OCI-LY1 (cell line): Measurements from ENCODE around the gene GMDS.

Experiments used
- H2AFZ ChIP-seq: fragments of 200-600 bp; sonication (generic), shearing (Covaris generic); 2 replicates; pipeline ENCODE4 v1.6.0; 2014; ENCODE audit warnings: antibody characterized with exemption, mild to moderate bottlenecking, low read length
- H3F3A ChIP-seq: fragments of 200-600 bp; sonication (generic), shearing (Covaris generic); 2 replicates; pipeline ENCODE4 v1.6.0; 2014; ENCODE audit warnings: mild to moderate bottlenecking, antibody characterized with exemption, low read length, moderate library complexity; ENCODE audit not compliant: insufficient read depth
- H3K27ac ChIP-seq: fragments of 200-600 bp; sonication (generic); 2 replicates; pipeline ENCODE4 v1.5.1; 2014; ENCODE audit warnings: low read length, mixed run types, mild to moderate bottlenecking, low read depth; ENCODE audit not compliant: poor library complexity, severe bottlenecking
- H3K27me3 ChIP-seq: fragments of 200-600 bp; sonication (generic); 2 replicates; pipeline ENCODE4 v1.6.0; 2014; ENCODE audit warnings: antibody characterized with exemption, mild to moderate bottlenecking, low read length, moderate library complexity; ENCODE audit not compliant: insufficient read depth
- H3K36me3 ChIP-seq: fragments of 200-600 bp; sonication (generic); 2 replicates; pipeline ENCODE4 v1.6.1; 2014; ENCODE audit warnings: mild to moderate bottlenecking, antibody characterized with exemption, low read length, moderate library complexity, mixed read lengths; ENCODE audit not compliant: insufficient read depth
- H3K4me1 ChIP-seq: fragments of 200-600 bp; sonication (generic); 2 replicates; pipeline ENCODE4 v1.5.1; 2014; ENCODE audit warnings: mild to moderate bottlenecking, low read length, moderate library complexity; ENCODE audit not compliant: insufficient read depth, severe bottlenecking
- H3K4me2 ChIP-seq: fragments of 200-600 bp; sonication (generic), shearing (Covaris generic); 2 replicates; pipeline ENCODE4 v1.6.1; 2014; ENCODE audit warnings: low read length
- H3K4me3 ChIP-seq: fragments of 200-600 bp; sonication (generic); 2 replicates; pipeline ENCODE4 v1.5.1; 2014; ENCODE audit warnings: low read length, low read depth, mild to moderate bottlenecking, mixed read lengths; ENCODE audit not compliant: poor library complexity, severe bottlenecking
- H3K79me2 ChIP-seq: fragments of 200-600 bp; shearing (Covaris generic); 2 replicates; pipeline ENCODE4 v1.6.1; 2016; ENCODE audit warnings: mixed run types, low read length, mixed read lengths; ENCODE audit not compliant: insufficient read depth
- H3K9ac ChIP-seq: fragments of 200-600 bp; sonication (generic), shearing (Covaris generic); 2 replicates; pipeline ENCODE4 v1.6.1; 2014; ENCODE audit warnings: mild to moderate bottlenecking, low read length, mixed read lengths
- H3K9me2 ChIP-seq: fragments of 200-600 bp; sonication (generic), shearing (Covaris generic); 2 replicates; pipeline ENCODE4 v1.6.1; 2014; ENCODE audit warnings: low read depth, mild to moderate bottlenecking, low read length, mixed read lengths
- H3K9me3 ChIP-seq: fragments of 200-600 bp; shearing (Covaris generic); 2 replicates; pipeline ENCODE4 v1.6.1; 2014; ENCODE audit warnings: low read length, mixed read lengths
- H4K20me1 ChIP-seq: fragments of 200-600 bp; sonication (generic), shearing (Covaris generic); 2 replicates; pipeline ENCODE4 v1.6.0; 2016; ENCODE audit warnings: mild to moderate bottlenecking, low read length; ENCODE audit not compliant: insufficient read depth
- CTCF ChIP-seq: fragments of 200-600 bp; sonication (generic), shearing (Covaris generic); IDR thresholded peaks from 2 replicates; pipeline ENCODE4 v1.5.1; 2017; ENCODE audit warnings: mild to moderate bottlenecking, antibody characterized with exemption, low read length, moderate library complexity, mixed read lengths
- EZH2 ChIP-seq: fragments of 200-600 bp; sonication (generic), shearing (Covaris generic); IDR thresholded peaks from 2 replicates; pipeline ENCODE4 v1.8.0; 2017; ENCODE audit warnings: borderline replicate concordance, mixed run types, mild to moderate bottlenecking, antibody characterized with exemption, low read length, moderate library complexity, mixed read lengths

The GMDS gene

GRCh38 chr6:2129182-2129621 lies 116.2 kb downstream of the GMDS start:
- Histone ChIP-seq H3K9ac (no peak overlapping the region), H3K4me2 (no peak overlapping the region), H4K20me1 (no peaks in the 10 kb centered on the region; the same call in 1 of the 2 replicates)

GRCh38 chr6:2127484-2127911 lies 117.9 kb downstream of the GMDS start:
- Histone ChIP-seq H3F3A (no peaks in the 10 kb centered on the region), H3K9ac (no peak overlapping the region), H3K27ac (no peak overlapping the region), H3K9me2 (no peaks in the 10 kb centered on the region), H3K4me1 (peaks cover 7% of the 10 kb centered on the region), H3K27me3 (no peaks in the 10 kb centered on the region), H3K9me3 (no peaks in the 10 kb centered on the region), H3K79me2 (no peaks in the 10 kb centered on the region), H3K4me2 (0 out of 2 replicates have a peak overlapping the region, but pooled peaks have one; percentile 24), H2AFZ (no peak overlapping the region), H4K20me1 (no peaks in the 10 kb centered on the region; the same call in 1 of the 2 replicates), H3K36me3 (no peaks in the 10 kb centered on the region), H3K4me3 (no peak overlapping the region)
- TF ChIP-seq CTCF: no peak
- no peak for TF ChIP-seq EZH2

More at GRCh38 chr6:2129182-2129621, 116.2 kb downstream of the GMDS start:
- no peak overlapping the region for H3K4me3 ChIP-seq
- H3K27ac ChIP-seq: no peak overlapping the region
- H3K79me2 ChIP-seq: no peaks in the 10 kb centered on the region
- peaks cover 7% of the 10 kb centered on the region for H3K4me1 ChIP-seq
- H3K27me3 ChIP-seq: no peaks in the 10 kb centered on the region
- no peak overlapping the region for H2AFZ ChIP-seq
- no peaks in the 10 kb centered on the region for H3K9me3 ChIP-seq
- no peaks in the 10 kb centered on the region for H3K9me2 ChIP-seq
- no peaks in the 10 kb centered on the region for H3F3A ChIP-seq
- no peaks in the 10 kb centered on the region for H3K36me3 ChIP-seq
- TF ChIP-seq CTCF: no peak
- TF ChIP-seq EZH2: no peak

GRCh38 chr6:2126351-2126750 lies 119.1 kb downstream of the GMDS start:
- TF ChIP-seq CTCF (no peak), EZH2 (no peak)
- Histone ChIP-seq H3F3A (no peaks in the 10 kb centered on the region), H3K4me2 (no peak overlapping the region), H4K20me1 (no peaks in the 10 kb centered on the region), H3K79me2 (no peaks in the 10 kb centered on the region), H3K9me3 (no peaks in the 10 kb centered on the region), H3K9me2 (no peaks in the 10 kb centered on the region), H3K4me1 (peaks cover 7% of the 10 kb centered on the region), H2AFZ (no peak overlapping the region), H3K27ac (no peak overlapping the region), H3K27me3 (no peaks in the 10 kb centered on the region), H3K36me3 (no peaks in the 10 kb centered on the region), H3K4me3 (no peak overlapping the region), H3K9ac (no peak overlapping the region)
